Fibroblast of skin of abdomen (primary cell): ENCODE measurements around the gene SERPINB13.
A peak's percentile ranks its signal among the peaks of the same experiment; 100 is the strongest.
"Not testable (repeated sequence)": the region's sequence is repeated elsewhere in the genome, so short reads cannot be mapped to it uniquely, and the experiment has no call there.

ENCODE experiments used
- DNase-seq: peaks from one replicate; pipeline ENCODE4 v3.0.0-alpha.2; 2013

The SERPINB13 gene

DNA sequence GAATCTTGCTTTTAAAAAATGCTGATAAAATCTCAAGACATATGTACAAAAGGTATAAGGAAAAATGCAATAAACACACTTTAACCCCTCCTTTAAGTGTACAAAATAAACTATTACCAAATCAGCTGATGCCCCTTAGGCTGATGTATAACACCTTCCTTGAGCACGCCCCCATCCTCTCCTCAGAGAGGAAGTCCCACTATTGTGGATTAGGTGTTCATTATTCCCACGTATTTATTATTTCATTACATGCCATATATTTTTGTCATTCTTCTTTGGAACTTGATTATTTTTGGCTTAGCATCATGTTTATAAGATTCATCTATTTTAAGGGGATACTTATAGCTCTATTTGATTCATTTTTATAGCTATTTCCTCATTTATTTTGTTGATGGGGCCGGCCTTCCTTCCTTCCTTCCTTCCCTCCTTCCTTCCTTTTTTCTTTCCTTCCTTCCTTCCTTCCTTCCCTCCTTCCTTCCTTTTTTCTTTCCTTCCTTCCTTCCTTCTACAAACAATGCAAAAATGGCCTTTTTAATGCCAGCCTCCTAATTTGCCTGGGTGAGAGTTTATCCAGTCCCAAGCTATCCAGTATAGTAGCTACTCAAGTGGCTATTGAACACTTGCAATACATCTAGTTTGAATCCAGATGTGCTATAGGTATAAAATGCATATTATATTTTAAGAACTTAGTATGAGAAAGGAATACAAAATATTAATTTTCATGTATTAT, 4.0 kb downstream of the SERPINB13 start:
- DNase-seq: no peak

DNA sequence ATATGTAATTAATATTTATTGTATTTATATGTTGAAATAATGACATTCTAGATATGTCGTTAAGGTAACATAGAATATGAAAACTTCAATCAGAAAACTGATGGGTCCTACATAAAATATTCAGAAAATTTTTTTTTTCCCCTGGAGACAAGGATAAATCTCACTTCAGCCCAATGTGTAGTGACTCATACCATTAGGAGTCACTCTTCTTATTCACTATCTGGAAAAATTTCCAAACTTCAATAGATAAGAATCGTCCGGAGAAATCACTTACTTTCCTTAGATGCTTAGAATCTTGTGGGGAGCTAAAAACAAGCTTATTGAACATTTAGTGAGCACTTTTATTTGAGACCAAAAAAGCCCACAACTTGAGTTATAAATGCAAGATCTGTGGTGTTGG, 4.6 kb downstream of the SERPINB13 start:
- DNase-seq: no peak

DNA sequence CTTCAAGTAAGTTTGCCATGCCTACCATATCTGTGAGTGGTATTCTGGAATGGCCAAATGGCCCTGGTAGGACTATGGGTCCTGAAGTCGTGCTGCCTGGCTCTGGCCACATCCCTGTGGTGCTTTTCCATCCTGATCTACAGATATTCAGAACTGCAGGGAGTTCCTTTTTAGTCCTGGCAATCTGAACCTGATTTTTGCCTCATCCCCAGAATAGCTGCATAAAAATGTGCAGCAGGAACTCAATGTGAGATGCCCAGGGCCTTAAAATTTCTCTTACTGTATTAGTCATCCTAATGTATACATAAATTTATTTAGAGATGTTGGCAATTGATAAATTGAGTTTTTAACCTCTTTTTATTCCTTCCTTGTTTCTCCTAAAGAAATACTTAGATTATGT, 5.3 kb downstream of the SERPINB13 start:
- DNase-seq: no peak

DNA sequence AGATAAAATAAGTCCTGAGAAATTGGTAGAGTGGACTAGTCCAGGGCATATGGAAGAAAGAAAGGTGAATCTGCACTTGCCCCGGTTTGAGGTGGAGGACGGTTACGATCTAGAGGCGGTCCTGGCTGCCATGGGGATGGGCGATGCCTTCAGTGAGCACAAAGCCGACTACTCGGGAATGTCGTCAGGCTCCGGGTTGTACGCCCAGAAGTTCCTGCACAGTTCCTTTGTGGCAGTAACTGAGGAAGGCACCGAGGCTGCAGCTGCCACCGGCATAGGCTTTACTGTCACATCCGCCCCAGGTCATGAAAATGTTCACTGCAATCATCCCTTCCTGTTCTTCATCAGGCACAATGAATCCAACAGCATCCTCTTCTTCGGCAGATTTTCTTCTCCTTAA, 9.8 kb downstream of the SERPINB13 start:
- DNase-seq: no peak

DNA sequence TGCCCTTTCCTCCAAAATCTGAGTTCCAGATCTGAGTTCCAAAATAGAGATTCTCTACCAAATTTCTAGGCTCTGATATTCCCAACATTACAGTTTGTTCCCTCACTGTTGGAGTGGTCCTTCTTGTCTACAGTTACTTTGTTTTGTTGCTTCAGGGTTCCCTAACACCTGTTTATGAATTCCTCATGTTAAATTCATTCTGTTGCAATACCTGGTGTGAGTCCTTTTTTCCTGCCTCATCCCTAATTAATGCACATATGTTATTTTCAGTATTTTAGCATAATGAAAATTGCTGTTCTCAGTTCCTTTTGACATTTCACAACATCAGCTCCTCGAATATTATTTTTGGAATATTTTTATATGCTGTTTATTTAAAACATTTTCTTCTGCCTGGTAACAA, 16.2 kb downstream of the SERPINB13 start:
- DNase-seq: no peak

DNA sequence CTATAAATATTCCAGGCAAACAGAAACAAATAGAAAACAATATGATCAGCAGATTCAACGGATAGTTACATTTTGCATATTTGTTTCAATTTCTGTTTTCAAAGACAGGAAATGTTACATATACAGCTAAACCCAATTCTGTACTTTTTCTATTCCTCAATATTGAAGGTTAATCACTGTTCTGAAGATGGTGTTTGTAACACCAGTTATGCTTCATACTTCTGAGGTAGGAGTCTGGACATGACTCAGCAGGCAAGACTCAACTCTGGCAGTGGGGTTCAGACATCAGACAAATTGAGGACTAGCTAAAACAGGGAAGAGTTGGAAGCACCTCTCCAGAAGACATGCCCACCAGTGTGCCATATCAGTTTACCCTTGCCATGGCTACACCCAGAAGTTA, 16.6 kb downstream of the SERPINB13 start:
- peak; percentile 45 for DNase-seq

DNA sequence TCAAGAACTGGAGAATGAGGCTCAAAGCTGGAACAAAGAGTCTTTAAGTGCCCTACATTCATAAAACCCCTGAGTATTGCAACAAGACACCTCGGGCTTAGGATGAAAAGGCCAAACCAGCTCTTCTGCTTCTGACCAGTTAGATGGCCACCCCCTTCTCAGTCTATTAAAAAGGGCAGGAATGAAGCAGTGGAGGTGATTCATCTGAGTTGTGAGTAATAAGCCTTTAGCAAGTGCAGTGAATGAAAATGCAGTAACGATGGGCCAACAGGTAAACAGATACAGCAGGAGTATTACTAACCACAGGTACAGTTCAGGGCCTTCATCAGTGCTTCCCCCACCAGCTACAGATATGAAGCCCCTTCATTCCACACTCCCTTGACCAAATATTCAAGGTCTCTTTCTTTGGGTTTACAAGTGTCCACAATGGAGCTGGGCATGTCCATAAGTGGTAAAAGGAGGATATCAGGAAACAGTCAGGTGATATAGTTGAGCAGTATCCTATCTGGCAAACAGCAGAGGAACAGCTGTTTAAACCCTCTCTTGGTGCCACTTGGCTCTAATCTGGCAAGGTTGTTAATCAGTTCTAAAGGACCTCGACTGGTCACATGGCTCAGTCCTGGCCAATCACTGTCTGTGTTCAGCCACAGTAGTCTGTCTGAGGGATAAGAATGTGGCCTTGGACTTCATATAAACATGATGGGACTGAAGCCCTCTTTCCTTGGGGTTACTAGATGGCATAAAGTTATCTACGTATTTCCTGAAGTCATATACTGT, 17.8 kb downstream of the SERPINB13 start:
- peak; percentile 14 for DNase-seq

DNA sequence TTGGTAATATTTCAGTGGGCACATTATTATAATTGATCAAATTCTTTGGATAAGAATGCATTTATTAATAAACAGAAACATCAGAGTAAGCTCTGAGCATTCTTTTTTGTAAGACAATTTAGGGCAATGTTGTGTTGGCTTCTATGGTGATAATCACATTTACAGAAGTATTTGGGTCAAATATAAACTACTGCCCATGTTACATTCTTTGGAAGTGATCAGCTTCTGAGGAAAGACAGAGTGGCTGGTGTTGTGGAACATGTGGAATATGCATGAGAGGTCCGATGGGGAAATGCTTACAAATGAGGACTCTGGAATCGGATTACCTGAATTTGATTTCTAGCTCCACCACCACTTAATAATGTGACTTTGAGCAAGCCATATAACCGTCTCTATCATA, 19.4 kb downstream of the SERPINB13 start:
- no peak for DNase-seq

DNA sequence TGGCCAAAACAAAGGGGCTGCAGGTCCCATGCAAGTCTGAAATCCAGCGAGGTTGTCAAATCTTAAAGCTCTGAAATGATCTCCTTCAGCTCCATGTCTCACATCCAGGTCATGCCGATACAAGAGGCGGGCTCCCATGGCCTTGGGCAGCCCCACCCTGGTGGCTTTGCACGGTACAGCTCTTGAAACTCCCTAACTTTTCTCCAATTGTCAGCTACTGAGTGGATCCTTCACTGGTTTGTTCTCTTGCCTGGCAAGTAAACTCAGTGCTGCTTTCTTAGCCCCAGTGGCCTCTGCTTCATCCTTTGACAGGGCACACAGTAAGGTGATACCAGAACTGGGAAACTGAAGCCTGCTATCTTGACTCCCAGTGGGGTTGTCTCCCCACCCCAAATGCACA, 26.3 kb downstream of the SERPINB13 start:
- no peak for DNase-seq

DNA sequence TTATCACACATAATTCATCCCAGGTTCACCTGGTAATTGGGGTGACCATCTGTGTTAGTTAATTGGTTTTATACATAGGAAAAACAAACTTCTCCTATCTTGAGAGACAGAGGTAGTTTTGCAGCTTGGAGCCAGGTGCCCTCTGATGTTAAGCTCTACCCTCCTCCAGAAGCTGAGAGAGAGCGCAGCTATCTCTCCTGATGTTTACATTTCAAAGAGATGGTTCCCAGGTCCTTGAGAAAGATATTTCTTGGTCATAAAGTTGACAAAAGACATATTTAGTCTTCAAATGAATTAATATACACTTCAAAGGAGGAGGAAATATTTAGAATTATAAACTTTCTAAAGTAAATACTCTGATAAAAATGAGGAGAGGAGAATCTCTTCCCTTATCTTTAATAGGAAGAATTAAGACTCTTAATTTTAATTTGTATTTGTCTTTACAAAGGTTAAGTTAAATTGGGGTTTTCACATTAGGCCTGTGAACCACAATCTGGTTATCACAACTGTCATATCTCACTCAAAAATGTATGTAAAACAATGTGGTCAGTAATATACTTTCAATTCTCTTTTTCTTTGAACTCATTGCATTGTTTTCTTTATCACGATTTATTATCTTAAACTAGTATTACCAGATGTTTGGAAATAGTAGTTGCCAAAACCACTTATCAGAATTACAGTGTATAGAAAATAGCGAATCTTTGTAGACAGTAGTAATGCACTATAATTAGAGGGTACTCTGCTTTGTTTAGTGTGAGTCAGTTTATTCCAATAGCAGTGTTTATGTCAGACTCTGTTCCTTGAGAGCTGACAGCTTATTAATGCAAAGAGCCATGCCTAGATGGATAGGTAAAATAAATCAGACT, 30.1 kb downstream of the SERPINB13 start:
- DNase-seq: no peak

DNA sequence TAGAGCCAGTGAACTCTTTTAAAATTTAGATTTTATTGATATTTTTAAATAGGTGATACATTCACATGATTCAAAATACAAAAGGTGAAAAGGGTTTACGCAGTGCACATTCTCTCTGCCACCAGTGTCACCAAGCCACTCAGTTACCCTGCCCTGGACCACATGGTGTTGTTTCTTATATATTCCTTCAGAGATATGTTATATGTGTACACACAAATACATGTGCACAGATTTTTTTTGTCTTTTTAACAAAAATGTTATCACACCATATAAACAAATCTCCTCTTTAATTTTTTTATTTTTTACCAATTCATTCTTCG, 30.7 kb downstream of the SERPINB13 start:
- DNase-seq: no peak

DNA sequence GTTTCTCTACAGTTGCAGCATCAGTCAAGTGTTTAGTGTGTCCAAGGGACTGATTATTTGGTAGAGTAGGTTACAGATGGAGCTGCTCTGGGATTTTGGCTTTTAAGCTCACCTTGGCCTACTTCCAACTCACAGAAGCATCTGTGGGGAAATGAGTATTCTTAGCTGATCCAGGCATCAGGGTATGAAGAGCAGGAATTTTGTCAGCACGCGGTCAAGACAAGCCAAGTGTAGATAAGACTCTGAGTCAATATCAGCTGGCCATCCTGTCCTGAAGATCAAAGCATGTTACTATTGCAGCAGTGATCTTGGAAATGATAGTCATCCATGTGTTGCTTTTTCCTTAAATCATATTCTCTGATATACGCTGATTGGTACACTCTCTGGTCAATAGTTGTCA, 32.5 kb downstream of the SERPINB13 start:
- no peak for DNase-seq

DNA sequence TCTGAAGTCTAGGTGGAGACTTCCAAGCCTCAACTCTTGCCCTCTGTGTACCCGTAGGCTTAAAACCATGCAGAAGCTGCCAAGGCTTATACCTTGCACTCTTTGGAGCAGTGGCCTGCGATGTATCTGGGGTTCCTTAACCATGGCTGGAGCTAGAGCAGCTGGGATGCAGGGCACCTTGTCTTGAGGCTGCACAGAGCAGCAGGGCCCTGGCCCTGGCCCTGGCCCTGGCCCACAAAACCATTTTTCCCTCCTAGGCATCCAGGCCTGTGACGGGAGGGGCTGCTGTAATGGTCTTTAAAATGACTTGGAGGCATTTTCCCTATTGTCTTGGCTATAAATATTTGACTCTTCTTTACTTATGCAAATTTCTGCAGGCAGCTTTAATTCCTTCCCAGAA, 37.7 kb downstream of the SERPINB13 start:
- no peak for DNase-seq

DNA sequence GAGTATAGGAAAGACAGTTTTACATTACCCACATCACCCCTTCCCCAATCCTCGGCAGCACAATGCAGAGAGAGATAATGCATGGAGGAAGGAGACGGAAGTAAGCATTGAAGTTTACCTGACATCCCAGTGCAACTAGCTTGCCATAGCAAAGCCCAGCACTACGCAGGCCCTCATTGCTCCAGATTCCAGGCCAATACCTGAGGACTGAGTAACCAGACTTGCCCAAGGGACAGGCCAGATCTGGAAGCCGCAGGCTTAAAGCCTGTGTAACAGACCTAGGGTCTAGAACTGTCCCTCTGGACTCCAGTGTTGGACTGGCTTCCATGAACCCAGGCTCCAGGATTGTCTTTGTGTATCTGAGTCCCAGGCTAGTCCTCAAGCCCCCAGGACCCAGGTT, 39.3 kb downstream of the SERPINB13 start:
- no peak for DNase-seq

DNA sequence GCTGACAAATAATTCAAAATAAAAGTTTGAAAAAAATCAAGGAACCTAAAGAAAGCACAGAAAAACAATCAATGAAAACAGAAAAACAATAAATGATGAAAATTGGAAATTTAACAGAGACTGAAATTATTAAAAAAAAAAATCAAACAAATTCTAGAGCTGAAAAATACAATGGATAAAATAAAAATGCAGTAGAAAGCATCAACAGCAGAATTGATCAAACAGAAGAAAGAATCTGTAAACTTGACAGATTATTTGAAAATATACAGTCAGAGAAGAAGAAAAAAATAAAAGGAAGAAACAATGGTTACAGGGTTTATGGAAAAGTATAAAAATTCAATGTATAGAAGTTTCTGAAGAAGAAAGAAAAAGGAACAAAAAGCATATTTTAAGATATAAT, 40.7 kb downstream of the SERPINB13 start:
- no peak for DNase-seq

DNA sequence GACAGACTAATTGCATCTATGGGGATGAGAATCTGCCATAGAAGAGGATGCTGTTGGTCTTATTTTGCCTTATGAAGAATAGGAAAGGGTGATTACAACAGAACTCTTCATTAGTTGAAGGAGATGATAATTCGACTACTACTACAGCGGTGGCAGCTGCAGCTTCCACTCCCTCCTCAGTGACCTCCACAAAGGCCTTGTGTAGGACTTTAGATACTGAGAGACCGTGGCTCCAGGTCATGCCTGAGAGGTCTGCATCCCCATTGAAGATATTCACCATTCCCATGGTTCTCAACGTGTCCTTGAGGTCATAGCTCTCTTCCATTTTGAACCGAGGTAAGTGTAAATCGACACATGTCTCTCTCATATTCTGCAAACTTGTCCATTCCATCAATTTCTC, 50.6 kb downstream of the SERPINB13 start:
- DNase-seq: no peak

DNA sequence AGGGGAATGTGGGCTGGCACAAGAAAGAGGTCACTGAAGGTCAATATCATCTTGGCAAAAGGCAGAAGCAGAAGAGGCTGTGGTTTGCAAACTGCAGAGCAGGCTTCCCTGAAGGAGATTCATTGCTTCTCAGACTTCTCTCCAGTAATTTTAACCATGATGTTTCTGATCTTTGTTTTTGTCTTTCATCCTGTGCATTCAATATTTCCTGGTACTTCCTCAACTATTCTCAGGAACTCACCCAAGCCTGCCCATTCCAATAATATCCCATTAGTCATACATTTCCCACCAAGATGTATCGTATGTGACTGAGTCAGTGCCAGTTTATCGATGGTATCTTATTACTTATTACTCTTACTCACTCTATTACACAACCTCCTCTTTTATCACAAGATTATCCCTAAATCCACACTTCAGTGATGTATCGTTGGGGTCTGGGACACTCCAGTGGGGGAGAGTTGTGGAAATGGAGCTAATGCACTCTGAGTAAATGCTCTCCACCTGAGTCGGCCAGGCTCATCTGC, 54.1 kb downstream of the SERPINB13 start:
- peak; percentile 48 for DNase-seq

DNA sequence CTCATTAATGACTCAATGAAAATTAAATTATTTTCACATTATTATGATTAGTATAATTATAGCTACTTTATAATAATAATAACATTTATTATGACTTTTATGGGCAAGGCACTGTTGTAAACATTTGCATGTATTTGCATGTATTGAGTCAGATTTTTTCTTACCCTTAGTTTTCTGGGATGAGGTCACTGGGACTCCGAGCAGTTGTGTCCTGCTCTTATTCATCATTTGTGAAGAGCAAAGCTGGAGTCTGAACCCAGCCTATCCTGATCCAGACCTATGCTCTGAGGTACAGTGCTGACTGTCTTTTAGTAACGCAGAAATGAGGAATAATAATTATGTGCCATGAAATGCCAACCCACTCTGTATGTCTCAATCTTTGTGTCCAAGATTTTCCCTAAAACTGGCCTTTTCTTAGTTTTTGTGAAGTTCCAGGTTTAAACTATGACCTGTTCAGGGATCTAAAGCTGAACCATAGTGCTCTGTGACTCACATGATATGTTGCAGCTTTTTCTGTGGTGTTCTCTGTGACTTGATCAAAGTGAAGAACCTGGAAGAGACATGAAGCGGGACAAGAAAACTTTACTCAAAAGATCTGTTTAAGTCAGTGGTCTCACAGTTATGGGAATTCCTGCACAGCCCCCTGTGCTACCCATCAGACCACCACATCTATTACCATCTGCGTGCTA, 55.7 kb downstream of the SERPINB13 start:
- DNase-seq: not testable (repeated sequence)

DNA sequence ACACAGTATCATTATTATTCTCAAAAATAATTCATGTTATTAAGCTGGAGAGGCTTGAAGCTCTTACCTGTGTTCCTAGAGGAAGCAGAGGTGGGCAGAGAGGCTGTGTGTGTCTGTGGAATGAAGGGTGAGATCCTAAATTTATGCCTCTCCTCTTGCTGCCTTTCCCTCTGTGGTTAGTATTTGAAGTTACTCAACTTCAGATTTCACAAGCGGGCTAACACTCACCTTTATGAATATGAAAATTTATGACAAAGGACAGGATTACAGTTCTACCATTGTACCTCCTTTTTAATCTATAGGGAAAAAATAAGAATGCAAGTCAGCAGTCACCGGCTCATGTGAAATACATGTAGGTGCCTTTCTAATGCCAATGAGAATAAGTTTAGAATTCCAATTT, 57.0 kb downstream of the SERPINB13 start, which contains the start of gene SERPINB4:
TSS of gene SERPINB4 (minus strand) at position 115 of the 400 bp plus-strand sequence. CDS start 679 bp downstream, outside the sequence.
- not testable (repeated sequence) for DNase-seq

DNA sequence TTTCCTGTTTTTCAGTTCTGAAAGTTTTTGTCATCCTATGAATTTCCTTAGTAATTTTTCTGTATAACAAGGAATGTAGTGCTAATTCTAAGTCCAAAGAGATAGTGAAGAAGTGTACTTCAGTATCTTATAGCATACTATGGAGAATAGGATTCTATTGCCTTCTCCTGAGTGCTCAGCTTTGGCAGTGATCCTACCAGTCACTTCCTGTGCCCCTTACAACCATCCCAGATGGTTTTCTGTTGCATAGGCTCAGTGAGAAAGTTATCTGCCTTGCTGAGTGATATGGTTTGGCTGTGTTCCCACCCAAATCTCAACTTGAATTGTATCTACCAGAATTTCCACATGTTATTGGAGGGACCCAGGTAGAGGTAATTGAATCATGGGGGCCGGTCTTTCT, 57.6 kb downstream of the SERPINB13 start:
- not testable (repeated sequence) for DNase-seq

DNA sequence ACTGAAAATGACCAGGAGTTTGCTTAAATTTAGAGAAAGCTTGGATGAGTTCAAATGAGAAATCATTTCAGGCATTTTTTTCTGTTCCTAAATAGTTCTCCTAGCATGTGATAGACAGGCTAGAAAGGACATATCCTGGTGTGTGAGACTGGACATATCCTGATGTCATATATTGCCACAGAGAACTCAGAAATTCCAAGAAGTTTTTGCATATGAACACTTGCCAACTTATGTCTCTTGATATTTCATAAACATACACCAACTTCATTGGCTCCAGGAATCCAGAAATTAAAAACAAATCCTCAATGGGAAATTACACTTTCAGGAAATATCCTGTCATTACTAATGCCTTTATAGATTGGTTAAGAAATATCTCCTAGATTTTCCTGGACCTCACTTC, 59.8 kb downstream of the SERPINB13 start:
- DNase-seq: peak; percentile 34

DNA sequence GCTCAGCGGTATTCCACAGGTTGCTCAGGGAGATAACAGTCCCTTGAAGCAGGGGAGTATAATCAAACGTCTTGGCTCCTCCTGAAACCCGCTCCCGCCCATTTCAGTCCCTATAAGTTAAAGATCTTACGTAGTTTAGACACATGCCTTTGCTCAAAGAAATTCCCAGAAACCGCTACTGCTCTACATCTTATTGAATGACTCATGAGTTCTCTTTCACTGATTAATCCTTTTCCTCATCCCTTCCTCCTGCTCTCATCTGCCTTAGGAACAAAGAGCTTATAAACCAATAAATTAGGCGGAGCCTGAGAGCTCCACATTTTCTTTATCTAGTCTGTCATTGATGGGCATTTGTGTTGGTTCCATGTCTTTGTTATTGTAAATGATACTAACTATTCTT, 61.1 kb downstream of the SERPINB13 start:
- DNase-seq: peak; percentile 75
